Stimulated activated CD8-positive, alpha-beta memory T cell treated with anti-CD3 and anti-CD28 coated beads, Interleukin-15, amount 100 ng/mL, for 24 hours (primary cell): ENCODE data around the gene HLA-F.

Experiments used
- DNase-seq: peaks from one replicate; pipeline ENCODE4 v3.0.0-alpha.2; 2020; ENCODE audit warnings: low read depth

The HLA-F gene

GRCh38 chr6:29763491-29764289 is 40.5 kb downstream of the HLA-F start:
- DNase-seq, result no peak

- DNase-seq, result no peak
Observed at GRCh38 chr6:29764422-29765196, 41.4 kb downstream of the HLA-F start.

- DNase-seq, result no peak
Observed at GRCh38 chr6:29769336-29769735, 46.1 kb downstream of the HLA-F start.

- no peak for DNase-seq
Observed at GRCh38 chr6:29770306-29770705, 47.1 kb downstream of the HLA-F start.

GRCh38 chr6:29776684-29777083 is 53.5 kb downstream of the HLA-F start:
- no peak for DNase-seq
